ENCODE results near the gene C14orf180. TPM values are rescaled to one million over a fixed set of nuclear protein-coding genes. Genes with fewer than 3 reads are reported as not detected.

C14orf180 gene
- polyA plus RNA-seq, 3 donors = not detected

GRCh38 chr14:104624939-104625338 lies 45.4 kb downstream of the C14orf180 start:
- Histone ChIP-seq H3K4me1 (ENCODE audit: control insufficient read depth in 1 of 2, insufficient read depth in 2 of 2, low read length in 2 of 2) (no peaks in the 10 kb centered on the region), H3K27ac (ENCODE audit: low read depth in 1 of 2, low read length in 2 of 2) (no peak overlapping the region), H3K36me3 (replicated peaks in 1 of 2; ENCODE audit: control insufficient read depth in 1 of 2, insufficient read depth in 2 of 2, low read length in 2 of 2) (no peaks in the 10 kb centered on the region), H3K4me2 (replicated peaks; ENCODE audit: extremely low read depth, low read length, poor library complexity, severe bottlenecking) (no peak overlapping the region), H3K79me2 (ENCODE audit: insufficient read depth, low read length) (no peaks in the 10 kb centered on the region), H3K9me3 (replicated peaks in 1 of 2; ENCODE audit: control insufficient read depth in 1 of 2, insufficient read depth in 1 of 2, low read length in 2 of 2) (peaks cover 9% of the 10 kb centered on the region in 2 donors), H4K20me1 (ENCODE audit: insufficient read depth, low read length) (no peaks in the 10 kb centered on the region), H2AFZ (ENCODE audit: insufficient read depth, low read depth, low read length, poor library complexity, severe bottlenecking) (no peak overlapping the region), H3K9ac (ENCODE audit: insufficient read depth, low read length, poor library complexity, severe bottlenecking) (no peak overlapping the region), H3K27me3 (ENCODE audit: control insufficient read depth in 2 of 2, insufficient read depth in 2 of 2, low read length in 2 of 2) (peaks cover 0 to under 1% of the 10 kb centered on the region in 2 donors), H3K4me3 (replicated peaks in 1 of 3; ENCODE audit: low read depth in 2 of 3, low read length in 3 of 3) (no peak overlapping the region)
- peak overlapping the region in 1 of 2 donors; percentile 50 for H3K4me3 Mint-ChIP-seq
- H3K27ac Mint-ChIP-seq = peak overlapping the region in 1 of 7 donors; percentile 9
- 43% methylated on average over 3 of the region's 5 CpGs for WGBS (ENCODE audit: insufficient coverage)
- intact Hi-C loops (cut with micrococcal nuclease) = no loop called here
- H3K36me3 Mint-ChIP-seq = no peaks in the 10 kb centered on the region
- TF ChIP-seq CTCF (IDR thresholded peaks at IDR 0.05) = no peak
- H3K9me3 Mint-ChIP-seq = peaks cover 13 to 32% (median 30%) of the 10 kb centered on the region in 7 donors
- H3K27me3 Mint-ChIP-seq (ENCODE audit: low read depth in 3 of 3) = peaks cover 15 to 30% (median 20%) of the 10 kb centered on the region in 3 donors
- H3K4me1 Mint-ChIP-seq = no peaks in the 10 kb centered on the region
- DNase-seq = no peak

- no peak overlapping the region for H3K4me3 Mint-ChIP-seq
- Histone ChIP-seq H4K20me1 (ENCODE audit: insufficient read depth, low read length) (no peaks in the 10 kb centered on the region), H3K9me3 (replicated peaks in 1 of 2; ENCODE audit: control insufficient read depth in 1 of 2, insufficient read depth in 1 of 2, low read length in 2 of 2) (peaks cover 9% of the 10 kb centered on the region in 2 donors), H3K79me2 (ENCODE audit: insufficient read depth, low read length) (no peaks in the 10 kb centered on the region), H3K4me2 (replicated peaks; ENCODE audit: extremely low read depth, low read length, poor library complexity, severe bottlenecking) (no peak overlapping the region), H3K27ac (ENCODE audit: low read depth in 1 of 2, low read length in 2 of 2) (no peak overlapping the region), H2AFZ (ENCODE audit: insufficient read depth, low read depth, low read length, poor library complexity, severe bottlenecking) (no peak overlapping the region), H3K9ac (ENCODE audit: insufficient read depth, low read length, poor library complexity, severe bottlenecking) (no peak overlapping the region), H3K27me3 (ENCODE audit: control insufficient read depth in 2 of 2, insufficient read depth in 2 of 2, low read length in 2 of 2) (no peaks in the 10 kb centered on the region), H3K4me1 (ENCODE audit: control insufficient read depth in 1 of 2, insufficient read depth in 2 of 2, low read length in 2 of 2) (no peaks in the 10 kb centered on the region), H3K36me3 (replicated peaks in 1 of 2; ENCODE audit: control insufficient read depth in 1 of 2, insufficient read depth in 2 of 2, low read length in 2 of 2) (no peaks in the 10 kb centered on the region), H3K4me3 (replicated peaks in 1 of 3; ENCODE audit: low read depth in 2 of 3, low read length in 3 of 3) (no peak overlapping the region)
- WGBS (ENCODE audit: insufficient coverage) = 85% methylated on average over 6 of the region's 9 CpGs
- peaks cover 2 to 16% (median 14%) of the 10 kb centered on the region in 7 donors for H3K9me3 Mint-ChIP-seq
- H3K27ac Mint-ChIP-seq = no peak overlapping the region
- TF ChIP-seq CTCF (IDR thresholded peaks at IDR 0.05) = no peak
- intact Hi-C loops (cut with micrococcal nuclease) = no loop called here
- no peak for DNase-seq
- H3K36me3 Mint-ChIP-seq = no peaks in the 10 kb centered on the region
- H3K4me1 Mint-ChIP-seq = no peaks in the 10 kb centered on the region
- peaks cover 4 to 21% (median 12%) of the 10 kb centered on the region in 3 donors for H3K27me3 Mint-ChIP-seq (ENCODE audit: low read depth in 3 of 3)
Measured at GRCh38 chr14:104632781-104633180, 53.2 kb downstream of the C14orf180 start.

Measured in CD14-positive monocyte (primary cell).